Body of pancreas (tissue), 4 donors: Measurements from ENCODE around the gene TSPAN14.

Source experiments
- POLR2A ChIP-seq, 3 donors: fragments of 450-650 bp; IDR thresholded peaks; one replicate each; pipeline ENCODE4 v1.6.1; 2016; ENCODE audit warnings: antibody characterized with exemption in 3 of 3, mild to moderate bottlenecking in 2 of 3
- TF ChIP-seq, protein P1 (sequence below), 7 experiments: fragments of 450-650 bp in 4 of 7; fragments of 200-600 bp in 3 of 7; sonication (generic) in 3 of 7; IDR thresholded peaks; one replicate each; pipeline ENCODE4 v1.5.1; 2016 to 2019; ENCODE audit warnings: antibody characterized with exemption in 7 of 7

DNA sequence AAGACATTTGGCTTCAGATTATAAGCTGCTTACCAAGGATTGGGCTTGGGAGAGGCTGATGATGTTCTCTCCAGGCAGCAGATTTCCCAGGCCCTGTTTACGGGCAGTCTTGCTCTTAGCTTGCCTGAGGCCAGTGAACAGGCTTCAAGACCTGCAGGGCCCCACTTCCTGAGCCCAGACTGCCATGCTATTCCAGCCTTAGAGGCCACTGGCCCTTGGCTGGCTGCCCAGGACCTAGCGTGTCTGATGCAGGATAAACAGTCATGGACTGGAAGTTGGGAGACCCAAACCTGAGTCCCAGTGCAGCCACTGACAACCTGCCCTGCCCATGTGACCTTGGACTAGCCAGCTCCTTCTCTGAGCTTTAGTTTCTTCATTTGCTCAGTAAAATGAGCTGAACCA is 42.8 kb upstream of the TSPAN14 start:
- TF ChIP-seq POLR2A (IDR thresholded peaks at IDR 0.05) = no peak
- TF ChIP-seq, protein P1, sequence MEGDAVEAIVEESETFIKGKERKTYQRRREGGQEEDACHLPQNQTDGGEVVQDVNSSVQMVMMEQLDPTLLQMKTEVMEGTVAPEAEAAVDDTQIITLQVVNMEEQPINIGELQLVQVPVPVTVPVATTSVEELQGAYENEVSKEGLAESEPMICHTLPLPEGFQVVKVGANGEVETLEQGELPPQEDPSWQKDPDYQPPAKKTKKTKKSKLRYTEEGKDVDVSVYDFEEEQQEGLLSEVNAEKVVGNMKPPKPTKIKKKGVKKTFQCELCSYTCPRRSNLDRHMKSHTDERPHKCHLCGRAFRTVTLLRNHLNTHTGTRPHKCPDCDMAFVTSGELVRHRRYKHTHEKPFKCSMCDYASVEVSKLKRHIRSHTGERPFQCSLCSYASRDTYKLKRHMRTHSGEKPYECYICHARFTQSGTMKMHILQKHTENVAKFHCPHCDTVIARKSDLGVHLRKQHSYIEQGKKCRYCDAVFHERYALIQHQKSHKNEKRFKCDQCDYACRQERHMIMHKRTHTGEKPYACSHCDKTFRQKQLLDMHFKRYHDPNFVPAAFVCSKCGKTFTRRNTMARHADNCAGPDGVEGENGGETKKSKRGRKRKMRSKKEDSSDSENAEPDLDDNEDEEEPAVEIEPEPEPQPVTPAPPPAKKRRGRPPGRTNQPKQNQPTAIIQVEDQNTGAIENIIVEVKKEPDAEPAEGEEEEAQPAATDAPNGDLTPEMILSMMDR (IDR thresholded peaks at IDR 0.05) = no peak
